Suprapubic skin (tissue), 4 donors: ENCODE results near the gene SLC39A3.

Experiments used
- CTCF ChIP-seq, 2 donors: fragments of 200-600 bp in 1 of 2; fragments of 450-650 bp in 1 of 2; sonication (generic) in 1 of 2; IDR thresholded peaks; one replicate each; pipeline ENCODE4 v1.5.1; 2016 to 2019; ENCODE audit warnings: antibody characterized with exemption in 2 of 2, mild to moderate bottlenecking in 1 of 2, moderate library complexity in 1 of 2
- EP300 ChIP-seq: sonication (generic); formaldehyde crosslinking; IDR thresholded peaks from one replicate; pipeline ENCODE4 v1.6.1; 2017; ENCODE audit warnings: antibody characterized with exemption
- POLR2AphosphoS5 ChIP-seq, 3 donors: sonication (generic); formaldehyde crosslinking; IDR thresholded peaks; one replicate each; pipeline ENCODE4 v1.6.1; 2017; ENCODE audit warnings: antibody characterized with exemption in 3 of 3

- TF ChIP-seq CTCF (IDR thresholded peaks at IDR 0.05) = no peak
- no peak for TF ChIP-seq POLR2AphosphoS5 (IDR thresholded peaks at IDR 0.05)
- no peak for TF ChIP-seq EP300
Observed at GRCh38 chr19:2683430-2684003, 56.3 kb downstream of the SLC39A3 start.
